ENCODE data around the gene TMEM167A.

Gene TMEM167A

GRCh38 chr5:83038924-83039323 is 38.3 kb downstream of the TMEM167A start:
- Histone ChIP-seq H3K36me3 (replicated peaks) (no peaks in the 10 kb centered on the region), H3K4me1 (no peaks in the 10 kb centered on the region), H3K4me3 (no peak overlapping the region), H3K9me3 (no peaks in the 10 kb centered on the region), H3K27me3 (ENCODE audit: low read depth) (no peaks in the 10 kb centered on the region)
- no peak for DNase-seq (ENCODE audit: low spot score in 2 of 2)
- in situ Hi-C loops (cut with MboI; ENCODE audit: low sequenced_read_pairs), result no loop called here

- Histone ChIP-seq H3K9me3 (no peaks in the 10 kb centered on the region), H3K36me3 (replicated peaks) (no peaks in the 10 kb centered on the region)
- in situ Hi-C loops (cut with MboI; ENCODE audit: low sequenced_read_pairs), result no loop called here
Measured at GRCh38 chr5:83036991-83037575, 40.1 kb downstream of the TMEM167A start.

GRCh38 chr5:83035373-83036100 is 41.7 kb downstream of the TMEM167A start:
- H3K36me3 ChIP-seq (replicated peaks), result no peaks in the 10 kb centered on the region
- no peaks in the 10 kb centered on the region for H3K4me1 ChIP-seq
- H3K9me3 ChIP-seq, result no peaks in the 10 kb centered on the region
- DNase-seq (ENCODE audit: low spot score in 2 of 2), result no peak
- H3K27me3 ChIP-seq (ENCODE audit: low read depth), result no peaks in the 10 kb centered on the region
- in situ Hi-C loops (cut with MboI; ENCODE audit: low sequenced_read_pairs), result no loop called here
- no peak overlapping the region for H3K4me3 ChIP-seq

More at GRCh38 chr5:83036991-83037575, 40.1 kb downstream of the TMEM167A start:
- no peak for DNase-seq (ENCODE audit: low spot score in 2 of 2)
- Histone ChIP-seq H3K4me3 (no peak overlapping the region), H3K27me3 (ENCODE audit: low read depth) (no peaks in the 10 kb centered on the region), H3K4me1 (no peaks in the 10 kb centered on the region)

GRCh38 chr5:83034528-83035207 is 42.5 kb downstream of the TMEM167A start:
- in situ Hi-C loops (cut with MboI; ENCODE audit: low sequenced_read_pairs), result no loop called here
- DNase-seq (ENCODE audit: low spot score in 2 of 2), result no peak

GRCh38 chr5:83034036-83034435 is 43.2 kb downstream of the TMEM167A start:
- in situ Hi-C loops (cut with MboI; ENCODE audit: low sequenced_read_pairs), result no loop called here
- Histone ChIP-seq H3K27me3 (ENCODE audit: low read depth) (no peaks in the 10 kb centered on the region), H3K9me3 (no peaks in the 10 kb centered on the region), H3K4me1 (no peaks in the 10 kb centered on the region), H3K4me3 (no peak overlapping the region), H3K36me3 (replicated peaks) (no peaks in the 10 kb centered on the region)
- no peak for DNase-seq (ENCODE audit: low spot score in 2 of 2)

More at GRCh38 chr5:83034528-83035207, 42.5 kb downstream of the TMEM167A start:
- Histone ChIP-seq H3K36me3 (replicated peaks) (no peaks in the 10 kb centered on the region), H3K9me3 (no peaks in the 10 kb centered on the region), H3K27me3 (ENCODE audit: low read depth) (no peaks in the 10 kb centered on the region), H3K4me1 (no peaks in the 10 kb centered on the region), H3K4me3 (no peak overlapping the region)

GRCh38 chr5:83031381-83031780 is 45.8 kb downstream of the TMEM167A start:
- no peaks in the 10 kb centered on the region for H3K36me3 ChIP-seq (replicated peaks)
- no peaks in the 10 kb centered on the region for H3K27me3 ChIP-seq (ENCODE audit: low read depth)
- H3K9me3 ChIP-seq, result no peaks in the 10 kb centered on the region
- H3K4me3 ChIP-seq, result no peak overlapping the region
- no peak for DNase-seq (ENCODE audit: low spot score in 2 of 2)
- H3K4me1 ChIP-seq, result peaks cover 11% of the 10 kb centered on the region
- in situ Hi-C loops (cut with MboI; ENCODE audit: low sequenced_read_pairs), result no loop called here

GRCh38 chr5:83029912-83030311 is 47.3 kb downstream of the TMEM167A start:
- no peak for DNase-seq (ENCODE audit: low spot score in 2 of 2)
- H3K9me3 ChIP-seq, result no peaks in the 10 kb centered on the region
- H3K36me3 ChIP-seq (replicated peaks), result no peaks in the 10 kb centered on the region
- H3K4me1 ChIP-seq, result peaks cover 11% of the 10 kb centered on the region
- H3K4me3 ChIP-seq, result no peak overlapping the region
- no peaks in the 10 kb centered on the region for H3K27me3 ChIP-seq (ENCODE audit: low read depth)
- in situ Hi-C loops (cut with MboI; ENCODE audit: low sequenced_read_pairs), result no loop called here

- Histone ChIP-seq H3K9me3 (no peaks in the 10 kb centered on the region), H3K27me3 (ENCODE audit: low read depth) (no peaks in the 10 kb centered on the region), H3K4me1 (peaks cover 11% of the 10 kb centered on the region), H3K4me3 (no peak overlapping the region), H3K36me3 (replicated peaks) (no peaks in the 10 kb centered on the region)
- in situ Hi-C loops (cut with MboI; ENCODE audit: low sequenced_read_pairs), result no loop called here
- DNase-seq (ENCODE audit: low spot score in 2 of 2), result peak; percentile 56 to 66
Measured at GRCh38 chr5:83026930-83027687, 50.1 kb downstream of the TMEM167A start.

- H3K9me3 ChIP-seq, result no peaks in the 10 kb centered on the region
- H3K36me3 ChIP-seq (replicated peaks), result no peaks in the 10 kb centered on the region
- H3K4me3 ChIP-seq, result no peak overlapping the region
- in situ Hi-C loops (cut with MboI; ENCODE audit: low sequenced_read_pairs), result no loop called here
- H3K27me3 ChIP-seq (ENCODE audit: low read depth), result no peaks in the 10 kb centered on the region
- DNase-seq (ENCODE audit: low spot score in 2 of 2), result no peak
- H3K4me1 ChIP-seq, result peaks cover 11% of the 10 kb centered on the region
Measured at GRCh38 chr5:83026516-83026915, 50.7 kb downstream of the TMEM167A start.

- Histone ChIP-seq H3K36me3 (replicated peaks) (no peaks in the 10 kb centered on the region), H3K4me3 (no peak overlapping the region), H3K27me3 (ENCODE audit: low read depth) (no peaks in the 10 kb centered on the region), H3K4me1 (peaks cover 11% of the 10 kb centered on the region), H3K9me3 (no peaks in the 10 kb centered on the region)
- in situ Hi-C loops (cut with MboI; ENCODE audit: low sequenced_read_pairs), result no loop called here
- no peak for DNase-seq (ENCODE audit: low spot score in 2 of 2)
Measured at GRCh38 chr5:83025690-83026478, 51.3 kb downstream of the TMEM167A start.

- no peak for DNase-seq (ENCODE audit: low spot score in 2 of 2)
- H3K4me3 ChIP-seq, result no peak overlapping the region
- in situ Hi-C loops (cut with MboI; ENCODE audit: low sequenced_read_pairs), result no loop called here
- H3K9me3 ChIP-seq, result no peaks in the 10 kb centered on the region
- no peaks in the 10 kb centered on the region for H3K36me3 ChIP-seq (replicated peaks)
- H3K27me3 ChIP-seq (ENCODE audit: low read depth), result no peaks in the 10 kb centered on the region
- H3K4me1 ChIP-seq, result peaks cover 7% of the 10 kb centered on the region
Measured at GRCh38 chr5:83022334-83022733, 54.9 kb downstream of the TMEM167A start.

- Histone ChIP-seq H3K4me3 (no peak overlapping the region), H3K9me3 (no peaks in the 10 kb centered on the region), H3K4me1 (no peaks in the 10 kb centered on the region), H3K27me3 (ENCODE audit: low read depth) (no peaks in the 10 kb centered on the region), H3K36me3 (replicated peaks) (no peaks in the 10 kb centered on the region)
- in situ Hi-C loops (cut with MboI; ENCODE audit: low sequenced_read_pairs), result no loop called here
- DNase-seq (ENCODE audit: low spot score in 2 of 2), result no peak
Measured at GRCh38 chr5:83015676-83016075, 61.5 kb downstream of the TMEM167A start.

GRCh38 chr5:83011985-83012384 is 65.2 kb downstream of the TMEM167A start:
- no peak for DNase-seq (ENCODE audit: low spot score in 2 of 2)
- Histone ChIP-seq H3K9me3 (no peaks in the 10 kb centered on the region), H3K27me3 (ENCODE audit: low read depth) (no peaks in the 10 kb centered on the region), H3K36me3 (replicated peaks) (no peaks in the 10 kb centered on the region), H3K4me3 (no peak overlapping the region), H3K4me1 (no peaks in the 10 kb centered on the region)
- in situ Hi-C loops (cut with MboI; ENCODE audit: low sequenced_read_pairs), result no loop called here

All from HAP-1 (cell line).